Keratinocyte (primary cell): ENCODE results near the gene NR5A1. TPM values are rescaled to one million over a fixed set of nuclear protein-coding genes. Genes with fewer than 3 reads are reported as not detected.

Experiments
- DNase-seq: peaks from one replicate; pipeline ENCODE4 v3.0.0-alpha.2; 2011; ENCODE audit warnings: low read depth, missing footprints, low spot score
- FAIRE-seq: peaks from 2 replicates; lab custom pipeline; 2011; peaks lifted over from hg19 to GRCh38; lab: Jason Lieb, UNC
- H2AFZ ChIP-seq: 2 replicates; pipeline ENCODE4 v1.6.0; 2012; ENCODE audit warnings: low read length, control low read depth, inconsistent platforms; ENCODE audit not compliant: control insufficient read depth
- H3K27ac ChIP-seq: 2 replicates; pipeline ENCODE4 v1.5.1; 2011; ENCODE audit warnings: low read length; ENCODE audit not compliant: control insufficient read depth, insufficient read depth
- H3K27me3 ChIP-seq: 3 replicates; pipeline ENCODE4 v1.6.0; 2011; ENCODE audit warnings: low read length; ENCODE audit not compliant: control insufficient read depth, insufficient read depth; ENCODE audit errors: extremely low read depth
- H3K36me3 ChIP-seq, 2 experiments: 2 replicates in 1 of 2; 3 replicates in 1 of 2; pipeline ENCODE4 v1.5.1; 2011; ENCODE audit warnings: low read length in 2 of 2, mild to moderate bottlenecking in 1 of 2; ENCODE audit not compliant: control insufficient read depth in 2 of 2, insufficient read depth in 2 of 2; ENCODE audit errors: extremely low read depth in 1 of 2
- H3K4me1 ChIP-seq: 3 replicates; pipeline ENCODE4 v1.5.1; 2011; ENCODE audit warnings: low read length; ENCODE audit not compliant: control insufficient read depth, insufficient read depth; ENCODE audit errors: extremely low read depth
- H3K4me2 ChIP-seq: 3 replicates; pipeline ENCODE4 v1.6.0; 2011; ENCODE audit warnings: low read depth, low read length; ENCODE audit not compliant: control insufficient read depth, insufficient read depth; ENCODE audit errors: extremely low read depth
- H3K4me3 ChIP-seq, 3 experiments: fragments of 200-600 bp in 1 of 3; sonication (generic) in 1 of 3; 2 replicates in 2 of 3; 3 replicates in 1 of 3; pipeline ENCODE4 v1.5.1; 2011 to 2016; ENCODE audit warnings: low read length in 3 of 3, mild to moderate bottlenecking in 3 of 3, control low read depth in 2 of 3, inconsistent platforms in 1 of 3, low read depth in 1 of 3, mixed read lengths in 1 of 3, mixed run types in 1 of 3, moderate library complexity in 1 of 3; ENCODE audit not compliant: control insufficient read depth in 2 of 3, insufficient read depth in 2 of 3; ENCODE audit errors: extremely low read depth in 1 of 3
- H3K79me2 ChIP-seq: 2 replicates; pipeline ENCODE4 v1.6.0; 2012; ENCODE audit warnings: low read length; ENCODE audit not compliant: control insufficient read depth, insufficient read depth
- H3K9ac ChIP-seq: 3 replicates; pipeline ENCODE4 v1.6.0; 2011; ENCODE audit warnings: low read length; ENCODE audit not compliant: control insufficient read depth, insufficient read depth; ENCODE audit errors: extremely low read depth
- H3K9me1 ChIP-seq: 3 replicates; pipeline ENCODE4 v1.6.0; 2011; ENCODE audit warnings: low read length; ENCODE audit not compliant: control insufficient read depth, insufficient read depth; ENCODE audit errors: extremely low read depth
- H3K9me3 ChIP-seq: 2 replicates; pipeline ENCODE4 v1.5.1; 2012; ENCODE audit warnings: low read depth, low read length; ENCODE audit not compliant: control insufficient read depth
- H4K20me1 ChIP-seq: 3 replicates; pipeline ENCODE4 v1.6.0; 2011; ENCODE audit warnings: low read length; ENCODE audit not compliant: control insufficient read depth, insufficient read depth; ENCODE audit errors: extremely low read depth
- EZH2 ChIP-seq: IDR thresholded peaks from one replicate; pipeline ENCODE4 v1.6.1; 2012; ENCODE audit warnings: inconsistent platforms, mild to moderate bottlenecking, low read length, moderate library complexity
- dilution Hi-C: fragments of 300-500 bp; cut with MboI; formaldehyde crosslinking; loops from one replicate; pipeline ENCODE4 v1.7.0; 2020; ENCODE audit warnings: low sequenced_read_pairs; ENCODE audit not compliant: extremely low pct_ligation_motif_present
- polyA plus RNA-seq, 5 experiments: library from polyadenylated mRNA; depleted of rRNA in 3 of 5; stranded (reverse) in 3 of 5; stranded (forward) in 1 of 5; unstranded in 1 of 5; fragments of >200 nt; gene quantifications; 1 replicate in 1 of 5; 2 replicates in 3 of 5; 3 replicates in 1 of 5; pipeline versions ENCODE4 v1.2.1 to v1.2.3, GENCODE V29; 2011 to 2012; ENCODE audit warnings: missing spikeins in 2 of 5, low read depth in 1 of 5, low replicate concordance in 1 of 5
- TF ChIP-seq, protein P1 (sequence below), 3 experiments: IDR thresholded peaks in 1 of 3; conservative IDR thresholded peaks in 1 of 3; optimal IDR thresholded peaks in 1 of 3; 2 replicates in 2 of 3; 3 replicates in 1 of 3; pipeline versions ENCODE3 to v1.5.1; 2011; ENCODE audit warnings: low read length in 3 of 3, mild to moderate bottlenecking in 3 of 3, moderate library complexity in 2 of 3, control low read depth in 1 of 3, inconsistent platforms in 1 of 3; ENCODE audit not compliant: insufficient read depth in 2 of 3; ENCODE audit errors: extremely low read depth in 1 of 3

NR5A1 gene
- polyA plus RNA-seq, 1 donor (not counting 4 experiments of a cell fraction or from before 2014, with no cell fraction given) = not detected

DNA sequence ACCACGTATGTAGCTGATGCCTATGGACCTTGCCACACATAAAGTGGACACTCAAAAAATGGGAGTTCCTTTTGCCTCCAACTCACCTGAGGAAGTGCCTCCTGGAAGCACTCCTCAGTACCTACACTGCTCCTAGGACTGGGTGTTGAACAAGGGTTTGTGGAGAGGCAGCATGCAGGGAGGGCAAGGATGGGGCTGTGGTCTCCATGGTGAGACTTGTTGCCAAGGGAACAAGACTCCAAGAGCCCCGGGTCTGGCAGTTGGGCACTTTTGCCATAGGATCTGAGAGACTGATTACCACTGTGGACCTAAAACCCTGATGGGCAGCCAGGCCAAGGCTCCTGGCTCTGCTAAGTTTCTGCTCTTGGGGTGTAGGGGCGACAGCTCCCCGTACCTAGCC, 6.9 kb upstream of the NR5A1 start:
- DNase-seq = no peak
- Histone ChIP-seq H3K79me2 (no peaks in the 10 kb centered on the region), H3K9me3 (no peaks in the 10 kb centered on the region), H4K20me1 (no peaks in the 10 kb centered on the region), H3K36me3 (no peaks in the 10 kb centered on the region), H3K4me3 (no peak overlapping the region), H3K27me3 (no peaks in the 10 kb centered on the region), H2AFZ (no peak overlapping the region), H3K4me2 (no peak overlapping the region), H3K9ac (no peak overlapping the region), H3K9me1 (no peaks in the 10 kb centered on the region), H3K4me1 (no peaks in the 10 kb centered on the region), H3K27ac (no peak overlapping the region)
- no peak for TF ChIP-seq EZH2
- TF ChIP-seq, protein P1, sequence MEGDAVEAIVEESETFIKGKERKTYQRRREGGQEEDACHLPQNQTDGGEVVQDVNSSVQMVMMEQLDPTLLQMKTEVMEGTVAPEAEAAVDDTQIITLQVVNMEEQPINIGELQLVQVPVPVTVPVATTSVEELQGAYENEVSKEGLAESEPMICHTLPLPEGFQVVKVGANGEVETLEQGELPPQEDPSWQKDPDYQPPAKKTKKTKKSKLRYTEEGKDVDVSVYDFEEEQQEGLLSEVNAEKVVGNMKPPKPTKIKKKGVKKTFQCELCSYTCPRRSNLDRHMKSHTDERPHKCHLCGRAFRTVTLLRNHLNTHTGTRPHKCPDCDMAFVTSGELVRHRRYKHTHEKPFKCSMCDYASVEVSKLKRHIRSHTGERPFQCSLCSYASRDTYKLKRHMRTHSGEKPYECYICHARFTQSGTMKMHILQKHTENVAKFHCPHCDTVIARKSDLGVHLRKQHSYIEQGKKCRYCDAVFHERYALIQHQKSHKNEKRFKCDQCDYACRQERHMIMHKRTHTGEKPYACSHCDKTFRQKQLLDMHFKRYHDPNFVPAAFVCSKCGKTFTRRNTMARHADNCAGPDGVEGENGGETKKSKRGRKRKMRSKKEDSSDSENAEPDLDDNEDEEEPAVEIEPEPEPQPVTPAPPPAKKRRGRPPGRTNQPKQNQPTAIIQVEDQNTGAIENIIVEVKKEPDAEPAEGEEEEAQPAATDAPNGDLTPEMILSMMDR (optimal IDR thresholded peaks at IDR 0.05 in 1 of 3, IDR thresholded peaks at IDR 0.05 in 1 of 3, conservative IDR thresholded peaks at IDR 0.05 in 1 of 3; ENCODE audit: extremely low read depth in 1 of 3, insufficient read depth in 2 of 3, low read length in 3 of 3) = no peak
- dilution Hi-C loops = no loop called here
- no peak for FAIRE-seq

DNA sequence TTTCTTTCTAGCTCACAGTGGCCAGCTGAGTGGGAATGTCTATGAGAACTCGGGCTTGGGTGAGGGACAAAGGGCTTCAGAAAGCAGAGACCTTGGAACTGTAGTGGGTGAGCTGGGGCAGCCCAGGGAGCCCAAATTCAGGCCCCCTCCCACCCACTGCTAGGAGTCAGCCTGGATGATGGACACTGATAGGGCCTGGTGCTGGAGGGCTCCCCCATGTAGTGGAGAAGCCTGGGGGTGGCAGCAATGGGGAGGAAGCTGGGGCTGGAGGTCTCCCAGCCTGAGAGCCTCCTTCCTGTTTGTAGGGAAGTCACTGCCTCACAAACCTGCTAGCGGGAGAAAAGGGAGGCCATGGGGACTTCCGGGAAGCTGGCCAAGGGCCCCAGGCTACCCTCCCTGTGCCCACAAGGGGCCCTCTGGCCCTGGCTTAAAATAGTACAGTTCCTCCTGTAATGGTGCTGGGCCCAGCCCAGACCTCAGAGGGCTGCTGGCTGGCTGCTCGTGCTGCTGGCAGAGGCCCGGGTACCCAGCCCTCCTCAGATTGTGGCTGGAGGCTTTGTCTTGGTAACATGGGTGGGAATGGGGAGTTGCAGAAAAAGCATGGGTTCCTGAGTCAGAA, 6.3 kb upstream of the NR5A1 start:
- Histone ChIP-seq H4K20me1 (no peaks in the 10 kb centered on the region), H3K9me3 (no peaks in the 10 kb centered on the region), H2AFZ (no peak overlapping the region), H3K36me3 (no peaks in the 10 kb centered on the region), H3K27me3 (no peaks in the 10 kb centered on the region), H3K4me2 (no peak overlapping the region), H3K9ac (no peak overlapping the region), H3K9me1 (no peaks in the 10 kb centered on the region), H3K4me1 (no peaks in the 10 kb centered on the region), H3K4me3 (no peak overlapping the region), H3K27ac (no peak overlapping the region), H3K79me2 (no peaks in the 10 kb centered on the region)
- dilution Hi-C loops = no loop called here
- TF ChIP-seq EZH2 = no peak
- TF ChIP-seq, protein P1 (optimal IDR thresholded peaks at IDR 0.05 in 1 of 3, IDR thresholded peaks at IDR 0.05 in 1 of 3, conservative IDR thresholded peaks at IDR 0.05 in 1 of 3; ENCODE audit: extremely low read depth in 1 of 3, insufficient read depth in 2 of 3, low read length in 3 of 3) = no peak
- DNase-seq (no peak), FAIRE-seq (no peak)
